HCT116 (cell line): ENCODE measurements around the gene AMBRA1. TPM values are rescaled to one million over a fixed set of nuclear protein-coding genes. Genes with fewer than 3 reads are reported as not detected.
A peak's percentile ranks its signal among the peaks of the same experiment; 100 is the strongest.

ENCODE experiments used
- ATAC-seq: fragments of 200-7000 bp; cut with Tn5 transposase; 2 replicates; pipeline ENCODE4 v1.9.1; 2020; ENCODE audit warnings: mild to moderate bottlenecking, moderate library complexity
- BruUV-seq: library from RNA; stranded (reverse); fragments of 400-500 nt; replicated peaks from 2 replicates; lab custom pipeline; 2021; lab: Mats Ljungman, UMichigan
- CTCF ChIA-PET: fragments of 300-600 bp; sonication (Branson Sonifier 250); formaldehyde crosslinking; loops from one replicate; lab custom pipeline; 2021; ENCODE audit warnings: antibody characterized with exemption; lab: Charles Lee
- POLR2A ChIA-PET: fragments of 300-600, 350-600 bp; sonication (Branson Sonifier 250); formaldehyde crosslinking; loops from one replicate; lab custom pipeline; 2021; ENCODE audit warnings: antibody characterized with exemption; lab: Charles Lee
- RAD21 ChIA-PET, 2 experiments: fragments of 300-600 bp; sonication (Branson Sonifier 250); formaldehyde crosslinking; loops; one replicate each; lab custom pipeline; 2023; ENCODE audit warnings: low total read pairs in 2 of 2; ENCODE audit not compliant: uncharacterized antibody in 2 of 2, unreplicated experiment in 2 of 2, low non-redundant PET in 1 of 2; lab: Charles Lee
- DNase-seq: peaks from one replicate; pipeline ENCODE4 v3.0.0-alpha.2; 2010; ENCODE audit warnings: low read depth, low spot score
- H2AFZ ChIP-seq: fragments of 200-600 bp; shearing (Covaris generic), sonication (generic); 2 replicates; pipeline ENCODE4 v1.6.1; 2017; ENCODE audit warnings: low read depth, mixed run types, mixed read lengths, antibody characterized with exemption, low read length; ENCODE audit not compliant: poor library complexity, severe bottlenecking
- H3K27ac ChIP-seq: 2 replicates; pipeline ENCODE4 v1.5.1; 2012; ENCODE audit warnings: low read depth, low read length
- H3K27me3 ChIP-seq: fragments of 200-600 bp; sonication (generic); 2 replicates; pipeline ENCODE4 v1.6.1; 2016; ENCODE audit warnings: mixed run types, low read length, mixed read lengths; ENCODE audit not compliant: insufficient read depth
- H3K36me3 ChIP-seq, 2 experiments: fragments of 200-500 bp in 1 of 2; fragments of 200-600 bp in 1 of 2; sonication (Bioruptor generic) in 1 of 2; sonication (generic) in 1 of 2; 2 replicates each; pipeline versions ENCODE4 v1.5.1 to v1.6.1; 2014 to 2016; ENCODE audit warnings: low read length in 2 of 2, inconsistent platforms in 1 of 2, mixed read lengths in 1 of 2, mixed run types in 1 of 2; ENCODE audit not compliant: insufficient read depth in 2 of 2, control insufficient read depth in 1 of 2
- H3K4me1 ChIP-seq, 2 experiments: fragments of 200-600 bp in 1 of 2; sonication (generic) in 1 of 2; 2 replicates each; pipeline versions ENCODE4 v1.5.1 to v1.6.1; 2012 to 2017; ENCODE audit warnings: low read length in 2 of 2, inconsistent platforms in 1 of 2, mild to moderate bottlenecking in 1 of 2, mixed read lengths in 1 of 2, mixed run types in 1 of 2, moderate library complexity in 1 of 2; ENCODE audit not compliant: insufficient read depth in 2 of 2, control insufficient read depth in 1 of 2
- H3K4me2 ChIP-seq: fragments of 200-600 bp; sonication (generic); 2 replicates; pipeline ENCODE4 v1.6.1; 2017; ENCODE audit warnings: mixed run types, low read length, mixed read lengths
- H3K4me3 ChIP-seq, 2 experiments: fragments of 200-600 bp in 1 of 2; sonication (generic) in 1 of 2; replicated peaks in 1 of 2; 2 replicates each; pipeline ENCODE4 v1.5.1; 2011 to 2016; ENCODE audit warnings: low read length in 2 of 2, control low read depth in 1 of 2, low read depth in 1 of 2, mild to moderate bottlenecking in 1 of 2, mixed read lengths in 1 of 2, mixed run types in 1 of 2
- H3K79me2 ChIP-seq: fragments of 200-600 bp; sonication (generic); 2 replicates; pipeline ENCODE4 v1.6.1; 2017; ENCODE audit warnings: mild to moderate bottlenecking, mixed run types, low read length, moderate library complexity, mixed read lengths; ENCODE audit not compliant: insufficient read depth
- H3K9ac ChIP-seq: fragments of 200-600 bp; sonication (generic); 2 replicates; pipeline ENCODE4 v1.6.1; 2016; ENCODE audit warnings: low read length, mixed read lengths
- H3K9me2 ChIP-seq: fragments of 200-600 bp; sonication (generic), shearing (Covaris generic); 2 replicates; pipeline ENCODE4 v1.6.1; 2017; ENCODE audit warnings: mixed run types, mild to moderate bottlenecking, moderate library complexity; ENCODE audit not compliant: insufficient read depth
- H3K9me3 ChIP-seq, 2 experiments: fragments of 200-500 bp in 1 of 2; fragments of 200-600 bp in 1 of 2; sonication (Bioruptor generic) in 1 of 2; sonication (generic) in 1 of 2; 2 replicates each; pipeline ENCODE4 v1.6.1; 2014 to 2017; ENCODE audit warnings: low read length in 2 of 2, mixed read lengths in 2 of 2, inconsistent platforms in 1 of 2, low read depth in 1 of 2, mild to moderate bottlenecking in 1 of 2, mixed run types in 1 of 2, moderate library complexity in 1 of 2; ENCODE audit not compliant: control insufficient read depth in 1 of 2, insufficient read depth in 1 of 2
- H4K20me1 ChIP-seq: fragments of 200-600 bp; sonication (generic), shearing (Covaris generic); 2 replicates; pipeline ENCODE4 v1.6.1; 2017; ENCODE audit warnings: mixed run types, mild to moderate bottlenecking, moderate library complexity; ENCODE audit not compliant: insufficient read depth
- ATF3 ChIP-seq: IDR thresholded peaks from 2 replicates; pipeline ENCODE4 v1.6.1; 2012
- CEBPB ChIP-seq: IDR thresholded peaks from 2 replicates; pipeline ENCODE4 v1.6.1; 2012; ENCODE audit warnings: low read depth
- ELF1 ChIP-seq: IDR thresholded peaks from 2 replicates; pipeline ENCODE4 v1.6.1; 2012; ENCODE audit warnings: low read depth, borderline replicate concordance
- EZH2 ChIP-seq: fragments of 200-600 bp; sonication (generic); IDR thresholded peaks from 2 replicates; pipeline ENCODE4 v1.6.1; 2017; ENCODE audit warnings: antibody characterized with exemption, mixed run types
- EZH2phosphoT487 ChIP-seq: fragments of 200-600 bp; IDR thresholded peaks from 2 replicates; pipeline ENCODE4 v1.6.1; 2018; ENCODE audit warnings: antibody characterized with exemption, borderline replicate concordance
- FOSL1 ChIP-seq: IDR thresholded peaks from 2 replicates; pipeline ENCODE4 v1.6.1; 2012; ENCODE audit warnings: low read depth
- MAX ChIP-seq: IDR thresholded peaks from 2 replicates; pipeline ENCODE4 v1.6.1; 2012
- POLR2A ChIP-seq: IDR thresholded peaks from 2 replicates; pipeline ENCODE4 v1.7.0; 2011; ENCODE audit warnings: borderline replicate concordance; ENCODE audit not compliant: insufficient read depth, insufficient read length; ENCODE audit errors: extremely low read depth
- POLR2AphosphoS5 ChIP-seq: IDR thresholded peaks from 2 replicates; pipeline ENCODE4 v1.6.1; 2011; ENCODE audit warnings: mild to moderate bottlenecking, low read depth, low read length, moderate library complexity
- RAD21 ChIP-seq: IDR thresholded peaks from 2 replicates; pipeline ENCODE4 v1.6.1; 2012; ENCODE audit warnings: low read depth, mild to moderate bottlenecking
- SIN3A ChIP-seq: IDR thresholded peaks from 2 replicates; pipeline ENCODE4 v1.6.1; 2012; ENCODE audit warnings: low read depth
- SP1 ChIP-seq: IDR thresholded peaks from 2 replicates; pipeline ENCODE4 v1.6.1; 2012; ENCODE audit warnings: low read depth
- SRF ChIP-seq: IDR thresholded peaks from 2 replicates; pipeline ENCODE4 v1.6.1; 2012; ENCODE audit warnings: low read depth
- YY1 ChIP-seq: IDR thresholded peaks from 2 replicates; pipeline ENCODE4 v1.6.1; 2011; ENCODE audit warnings: low read length, low read depth, moderate library complexity, mild to moderate bottlenecking; ENCODE audit not compliant: insufficient replicate concordance; ENCODE audit errors: extremely low read depth
- ZBTB33 ChIP-seq: IDR thresholded peaks from 2 replicates; pipeline ENCODE4 v1.6.1; 2011; ENCODE audit warnings: mild to moderate bottlenecking, low read length, moderate library complexity; ENCODE audit not compliant: insufficient replicate concordance; ENCODE audit errors: extremely low read depth
- ZFX ChIP-seq: fragments of 450-650 bp; IDR thresholded peaks from 2 replicates; pipeline ENCODE4 v1.6.1; 2017
- intact Hi-C: fragments of 100-400 bp; cut with micrococcal nuclease; formaldehyde crosslinking; loops from 2 replicates; pipeline ENCODE4 v1.10.0; 2022
- total RNA-seq: library from RNA; stranded (reverse); gene quantifications from one replicate; pipeline ENCODE4 v1.2.1, GENCODE V29; 2021; ENCODE audit not compliant: unreplicated experiment

Gene AMBRA1
- total RNA-seq, 1 experiment from 2014 or later = 22.7 TPM

- Histone ChIP-seq H4K20me1 (peaks cover 7% of the 10 kb centered on the region; the same call in 1 of the 2 replicates), H2AFZ (no peak overlapping the region), H3K4me3 (no peak overlapping the region), H3K9me2 (no peaks in the 10 kb centered on the region), H3K79me2 (peaks cover 79% of the 10 kb centered on the region), H3K4me1 (peaks cover 13 to 32% of the 10 kb centered on the region in 2 experiments; a peak in 3 of 4 replicates), H3K27me3 (no peaks in the 10 kb centered on the region), H3K4me2 (peak overlapping the region; percentile 25; the same call in 1 of the 2 replicates), H3K9me3 (no peaks in the 10 kb centered on the region), H3K27ac (no peak overlapping the region), H3K36me3 (0 out of 4 replicates have a peak, but pooled peaks cover 0 to 2% of the 10 kb centered on the region in 2 experiments), H3K9ac (no peak overlapping the region)
- no peak for DNase-seq
- BruUV-seq = no TSS peak
- TF ChIP-seq CEBPB (no peak), FOSL1 (no peak), EZH2phosphoT487 (no peak), EZH2 (no peak), ZFX (no peak), ZBTB33 (no peak)
- ChIA-PET CTCF (interaction anchor here (0.9 to 2.2 kb wide), 15 partner anchors 9 to 505 kb away, joined by 3 to 10 read pairs (median 4); partner anchors contain the start of gene CHRM4), RAD21 (interaction anchor here in 1 of 2 experiments (0.6 kb wide), 1 partner anchor 37 kb away, joined by 4 read pairs; no protein-coding TSS in a partner anchor), POLR2A (no interaction called here)
- intact Hi-C loops = no loop called here
- ATAC-seq = no peak
These were observed 242.2 kb downstream of the AMBRA1 start for GRCh38 chr11:46351606-46352005.

- no TSS peak for BruUV-seq
- ChIA-PET CTCF (interaction anchor here (1.0 to 2.2 kb wide), 4 partner anchors 9 to 41 kb away, joined by 3 to 5 read pairs (median 3); partner anchors contain the start of gene CHRM4), RAD21 (no interaction called here), POLR2A (no interaction called here)
- Histone ChIP-seq H3K9me2 (no peaks in the 10 kb centered on the region), H3K4me2 (no peak overlapping the region), H3K9ac (no peak overlapping the region), H3K27me3 (no peaks in the 10 kb centered on the region), H3K79me2 (peaks cover 75% of the 10 kb centered on the region), H4K20me1 (peaks cover 7% of the 10 kb centered on the region; the same call in 1 of the 2 replicates), H3K9me3 (no peaks in the 10 kb centered on the region), H3K4me3 (no peak overlapping the region), H3K4me1 (peaks cover 14 to 35% of the 10 kb centered on the region in 2 experiments; a peak in 3 of 4 replicates), H2AFZ (no peak overlapping the region), H3K27ac (no peak overlapping the region), H3K36me3 (0 out of 4 replicates have a peak, but pooled peaks cover 0 to 2% of the 10 kb centered on the region in 2 experiments)
- intact Hi-C loops = no loop called here
- DNase-seq = no peak
- no peak for ATAC-seq
- TF ChIP-seq RAD21 (no peak), POLR2AphosphoS5 (no peak), ZFX (no peak), ZBTB33 (no peak), YY1 (no peak), ATF3 (no peak), POLR2A (no peak), ELF1 (no peak), SIN3A (no peak), SRF (no peak), MAX (no peak), SP1 (no peak)
These were observed 242.7 kb downstream of the AMBRA1 start for GRCh38 chr11:46351148-46351547.
